ENCODE measurements around the gene RETREG1. TPM values are rescaled to one million over a fixed set of nuclear protein-coding genes. Genes with fewer than 3 reads are reported as not detected.
"Not testable (repeated sequence)": the region's sequence is repeated elsewhere in the genome, so short reads cannot be mapped to it uniquely, and the experiment has no call there.

RETREG1 gene
- total RNA-seq, 1 donor from 2014 or later, result 105 TPM

- intact Hi-C loops (cut with DNase I), result no loop called here
- DNase-seq (ENCODE audit: low spot score), result no peak
These were observed 1.5 kb upstream of the RETREG1 start for GRCh38 chr5:16618138-16618897.

- intact Hi-C loops (cut with DNase I), result loop anchor here (2.0 kb wide), 1 partner anchor 43 kb away; no protein-coding TSS in a partner anchor
- no peak for DNase-seq (ENCODE audit: low spot score)
These were observed 624 bp upstream of the RETREG1 start for GRCh38 chr5:16617274-16617968.

- intact Hi-C loops (cut with DNase I), result loop anchor here (2.0 kb wide), 1 partner anchor 41 kb away; no protein-coding TSS in a partner anchor
- DNase-seq (ENCODE audit: low spot score), result no peak
These were observed 859 bp downstream of the RETREG1 start for GRCh38 chr5:16615741-16616535.

- intact Hi-C loops (cut with DNase I), result no loop called here
- no peak for DNase-seq (ENCODE audit: low spot score)
These were observed 4.8 kb downstream of the RETREG1 start for GRCh38 chr5:16612007-16612406.

- intact Hi-C loops (cut with DNase I); DNase-seq (ENCODE audit: low spot score): not testable (repeated sequence)
These were observed 5.9 kb downstream of the RETREG1 start for GRCh38 chr5:16610896-16611295.

- intact Hi-C loops (cut with DNase I), result no loop called here
- DNase-seq (ENCODE audit: low spot score), result no peak
These were observed 7.4 kb downstream of the RETREG1 start for GRCh38 chr5:16609412-16609811.

GRCh38 chr5:16606628-16607027 is 10.2 kb downstream of the RETREG1 start:
- intact Hi-C loops (cut with DNase I), result no loop called here
- no peak for DNase-seq (ENCODE audit: low spot score)

- intact Hi-C loops (cut with DNase I), result no loop called here
- no peak for DNase-seq (ENCODE audit: low spot score)
These were observed 13.1 kb downstream of the RETREG1 start for GRCh38 chr5:16603701-16604100.

- DNase-seq (ENCODE audit: low spot score), result no peak
- intact Hi-C loops (cut with DNase I), result no loop called here
These were observed 13.5 kb downstream of the RETREG1 start for GRCh38 chr5:16603295-16603694.

GRCh38 chr5:16602182-16602581 is 14.6 kb downstream of the RETREG1 start:
- DNase-seq (ENCODE audit: low spot score), result no peak
- intact Hi-C loops (cut with DNase I), result no loop called here

GRCh38 chr5:16600946-16601345 is 15.9 kb downstream of the RETREG1 start:
- DNase-seq (ENCODE audit: low spot score), result no peak
- intact Hi-C loops (cut with DNase I), result no loop called here

GRCh38 chr5:16600397-16600796 is 16.4 kb downstream of the RETREG1 start:
- intact Hi-C loops (cut with DNase I), result no loop called here

GRCh38 chr5:16597946-16598694 is 18.7 kb downstream of the RETREG1 start:
- intact Hi-C loops (cut with DNase I), result no loop called here
- DNase-seq (ENCODE audit: low spot score), result no peak

More at GRCh38 chr5:16600397-16600796, 16.4 kb downstream of the RETREG1 start:
- peak; percentile 81 for DNase-seq (ENCODE audit: low spot score)

- intact Hi-C loops (cut with DNase I), result no loop called here
- no peak for DNase-seq (ENCODE audit: low spot score)
These were observed 20.2 kb downstream of the RETREG1 start for GRCh38 chr5:16596581-16596940.

- intact Hi-C loops (cut with DNase I), result no loop called here
- DNase-seq (ENCODE audit: low spot score), result no peak
These were observed 20.8 kb downstream of the RETREG1 start for GRCh38 chr5:16595881-16596580.

- intact Hi-C loops (cut with DNase I), result no loop called here
- DNase-seq (ENCODE audit: low spot score), result no peak
These were observed 23.2 kb downstream of the RETREG1 start for GRCh38 chr5:16593628-16594027.

GRCh38 chr5:16593013-16593412 is 23.8 kb downstream of the RETREG1 start:
- DNase-seq (ENCODE audit: low spot score), result no peak
- intact Hi-C loops (cut with DNase I), result no loop called here

GRCh38 chr5:16592255-16592654 is 24.5 kb downstream of the RETREG1 start:
- intact Hi-C loops (cut with DNase I), result no loop called here
- DNase-seq (ENCODE audit: low spot score), result no peak

GRCh38 chr5:16590685-16591084 is 26.1 kb downstream of the RETREG1 start:
- DNase-seq (ENCODE audit: low spot score), result no peak
- intact Hi-C loops (cut with DNase I), result no loop called here
